GM19455 (cell line): ENCODE results near the gene RHNO1.

ENCODE experiments used
- ATAC-seq: cut with Tn5 transposase; IDR thresholded peaks from one replicate; pipeline ENCODE4 v1.9.1; 2021; ENCODE audit not compliant: unreplicated experiment

RHNO1 gene

DNA sequence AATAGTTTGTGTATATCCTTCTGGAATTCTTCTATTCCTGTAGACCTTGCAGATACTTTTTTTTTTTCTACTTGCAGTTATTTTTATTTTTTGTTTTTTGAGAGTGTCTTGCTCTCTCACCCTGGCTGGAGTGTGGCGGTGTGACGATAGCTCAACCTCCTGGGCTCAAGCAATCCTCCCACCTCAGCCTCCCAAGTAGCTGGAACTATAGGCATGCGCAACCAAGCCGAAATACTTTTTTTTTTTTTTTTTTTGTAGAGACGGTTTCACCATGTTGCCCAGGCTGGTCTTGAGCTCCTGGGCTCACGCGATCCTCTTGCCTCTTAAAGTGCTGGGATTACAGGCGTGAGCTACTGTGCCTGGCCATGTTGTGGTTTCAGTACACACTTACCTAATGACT lies 23.6 kb downstream of the RHNO1 start:
- no peak for ATAC-seq

DNA sequence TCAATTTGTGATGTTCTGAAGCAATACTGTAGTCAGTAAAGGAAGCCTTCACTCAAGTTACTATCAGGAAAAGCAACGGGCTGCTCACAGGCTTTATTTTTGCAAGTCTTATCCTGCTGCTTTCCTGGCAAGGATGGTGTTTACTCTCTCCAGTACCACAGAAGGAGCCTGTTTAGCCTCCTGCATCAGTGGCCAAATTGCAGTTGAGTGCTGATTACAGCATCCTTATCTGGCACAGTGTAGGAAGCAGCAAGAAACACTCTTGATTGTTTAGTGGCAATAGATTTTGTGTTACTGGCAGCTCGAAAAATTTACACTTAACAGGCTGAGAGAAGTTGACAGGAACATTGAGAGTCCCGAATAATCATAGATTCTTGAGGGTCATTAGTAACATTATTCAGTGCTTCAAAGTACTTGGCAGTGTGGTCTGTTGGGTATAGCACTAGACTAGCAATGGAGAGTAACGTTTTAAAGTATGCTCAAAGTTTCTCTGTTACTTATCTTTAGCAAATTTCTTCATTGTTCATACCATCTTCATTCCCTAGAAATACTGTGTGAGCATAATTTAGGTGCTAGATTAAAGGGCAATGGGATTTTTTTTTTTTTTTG lies 25.4 kb downstream of the RHNO1 start:
- ATAC-seq = no peak

DNA sequence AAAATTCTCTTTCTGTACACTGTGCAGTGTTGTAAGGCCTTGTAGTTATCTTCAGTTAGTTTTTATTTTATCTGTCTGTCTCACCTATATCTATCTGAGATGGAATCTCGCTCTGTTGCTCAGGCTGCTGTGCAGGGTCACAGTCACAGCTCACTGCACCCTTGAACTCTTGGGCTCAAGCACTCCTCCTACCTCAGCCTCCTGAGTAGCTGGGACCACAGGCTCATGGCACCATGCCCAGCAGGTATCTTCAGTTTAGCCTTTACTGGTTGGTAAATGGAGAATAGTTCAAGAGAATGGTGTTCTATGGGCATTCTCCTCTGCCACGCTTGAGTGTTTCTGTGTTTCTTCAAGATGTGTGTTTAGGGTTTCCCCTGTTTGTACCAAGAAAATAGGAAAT lies 27.2 kb downstream of the RHNO1 start:
- ATAC-seq = no peak

DNA sequence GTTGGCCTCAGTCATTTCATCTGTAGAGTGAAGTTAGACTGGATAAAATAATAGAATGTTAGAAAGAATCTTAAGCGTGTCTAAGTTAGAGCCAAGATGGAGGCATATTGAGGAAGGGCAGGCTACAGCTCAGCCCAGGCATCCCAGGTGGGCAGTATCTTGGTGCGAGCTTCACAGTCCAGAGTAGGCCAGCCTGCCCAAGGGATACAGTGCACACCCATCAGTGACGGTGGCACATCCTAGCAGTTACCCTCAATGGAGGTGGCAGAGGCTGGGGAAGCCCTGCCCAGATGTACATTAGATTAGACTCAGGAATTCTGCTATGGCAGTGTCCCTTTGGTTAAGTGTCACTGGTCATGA lies 35.2 kb downstream of the RHNO1 start:
- ATAC-seq = no peak

DNA sequence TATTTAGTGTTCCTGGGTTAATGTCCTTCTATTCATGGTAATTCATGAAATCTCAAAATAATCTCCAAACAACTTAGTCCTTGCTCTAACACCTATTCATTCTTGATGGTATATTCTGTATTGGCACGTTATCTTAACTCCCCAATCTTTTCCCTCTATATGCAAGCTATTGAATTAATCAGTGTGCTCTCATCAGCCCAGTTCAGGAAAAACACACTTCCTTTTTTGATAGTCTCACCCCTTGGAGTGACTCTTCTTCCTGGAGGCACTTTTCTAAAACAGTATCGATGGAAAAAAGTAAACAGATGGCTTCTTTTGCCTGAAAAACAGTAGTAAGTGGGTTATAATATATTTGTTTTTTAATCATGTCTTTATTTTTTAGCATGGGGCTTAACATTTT lies 42.2 kb downstream of the RHNO1 start:
- ATAC-seq = no peak

DNA sequence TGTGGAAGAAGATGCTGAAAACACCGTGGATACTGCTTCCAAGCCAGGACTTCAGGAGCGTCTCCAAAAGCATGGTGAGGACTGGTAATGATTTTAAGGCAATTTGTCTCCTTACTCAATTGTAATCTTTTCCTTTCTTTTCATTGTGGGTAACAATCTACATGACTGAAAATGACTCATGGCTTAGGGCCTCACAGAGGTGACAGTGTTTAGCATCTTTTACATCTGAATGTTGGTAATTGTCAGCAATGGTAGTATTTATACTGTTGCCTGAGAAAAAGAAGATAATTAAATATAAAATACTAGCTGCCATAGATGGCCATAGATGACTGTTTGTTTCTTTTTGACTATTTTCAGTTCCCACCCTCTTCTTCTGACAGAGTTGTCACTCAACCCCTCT lies 45.3 kb downstream of the RHNO1 start:
- no peak for ATAC-seq

DNA sequence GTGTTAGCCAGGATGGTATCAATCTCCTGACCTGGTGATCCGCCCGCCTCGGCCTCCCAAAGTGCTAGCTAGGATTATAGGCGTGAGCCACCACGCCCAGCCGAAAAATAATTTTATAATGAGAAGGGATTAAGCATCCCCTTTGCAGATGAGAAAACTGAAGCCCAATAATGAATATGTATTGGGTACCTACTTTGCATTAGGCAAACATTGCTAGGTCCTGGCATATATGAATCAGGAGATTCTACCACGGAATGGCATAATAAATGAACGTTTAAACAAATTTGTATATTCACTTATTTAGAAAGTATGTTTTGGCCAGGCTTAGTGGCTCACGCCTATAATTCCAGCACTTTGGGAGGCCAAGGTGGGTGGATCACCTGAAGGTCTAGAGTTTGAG lies 46.0 kb downstream of the RHNO1 start:
- ATAC-seq = no peak

DNA sequence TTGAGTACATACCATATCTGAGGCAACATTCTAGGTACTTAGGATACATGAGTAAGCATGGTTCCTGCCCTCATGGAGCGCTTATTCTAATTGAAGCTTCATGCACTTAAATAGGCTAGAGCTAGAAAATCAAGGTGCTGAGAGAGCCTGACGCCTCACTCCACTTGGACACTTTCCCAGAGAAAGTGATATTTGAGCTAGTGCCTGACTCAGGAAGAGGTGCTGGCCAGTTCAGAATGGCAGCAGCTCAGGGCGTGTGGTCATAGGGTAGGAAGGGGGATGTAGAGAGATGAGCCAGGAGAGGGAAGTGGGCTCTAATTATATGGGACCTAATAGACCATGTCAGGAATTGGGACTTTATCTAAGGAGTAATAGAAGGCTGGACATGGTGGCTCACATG lies 47.0 kb downstream of the RHNO1 start:
- ATAC-seq = no peak

DNA sequence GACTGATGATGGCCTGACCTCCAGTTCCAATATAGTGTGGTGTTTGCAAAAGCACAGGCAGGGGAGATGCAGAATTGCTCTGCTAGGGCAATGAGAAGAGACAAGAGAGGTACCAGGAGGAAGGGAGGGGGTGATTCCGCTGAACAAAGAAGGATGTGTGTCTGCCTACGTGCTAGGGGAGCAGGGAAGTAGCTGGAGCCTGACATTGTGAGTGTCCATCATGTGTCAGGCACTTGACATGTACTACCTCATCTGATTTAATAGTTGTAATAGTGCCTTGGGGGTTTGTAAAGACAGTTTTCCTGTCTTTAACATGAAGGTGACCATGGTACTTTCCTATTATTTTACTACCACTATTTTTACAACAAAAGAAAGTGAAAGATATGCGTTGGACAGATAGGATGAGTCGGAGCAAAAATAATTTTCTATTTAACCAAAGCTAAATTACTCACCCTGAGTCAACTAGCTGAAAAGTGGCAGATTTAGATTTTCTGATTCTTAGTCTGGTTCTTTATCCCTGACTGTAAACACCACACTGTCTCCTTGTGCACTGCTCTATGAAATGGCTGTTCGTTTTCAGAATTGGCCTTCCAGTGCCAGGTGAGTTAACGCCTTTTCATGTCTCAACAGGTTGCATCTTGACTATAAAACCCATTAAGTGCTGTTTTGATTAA lies 48.4 kb downstream of the RHNO1 start:
- no peak for ATAC-seq

DNA sequence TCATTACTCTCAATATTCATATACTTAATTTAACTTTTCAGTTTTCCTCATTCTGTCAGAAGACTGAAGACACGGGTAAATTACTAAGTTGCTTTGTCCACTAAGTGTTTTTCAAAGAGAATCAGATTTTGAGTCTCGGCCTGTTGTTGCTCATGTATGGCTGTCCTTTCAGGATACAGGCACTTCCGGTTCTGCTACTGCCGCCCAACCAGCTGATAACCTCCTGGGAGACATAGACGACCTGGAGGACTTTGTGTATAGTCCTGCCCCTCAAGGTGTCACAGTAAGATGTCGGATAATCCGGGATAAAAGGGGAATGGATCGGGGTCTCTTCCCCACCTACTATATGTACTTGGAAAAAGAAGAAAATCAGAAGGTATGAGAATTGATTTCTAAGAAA lies 53.8 kb downstream of the RHNO1 start:
- ATAC-seq = no peak

DNA sequence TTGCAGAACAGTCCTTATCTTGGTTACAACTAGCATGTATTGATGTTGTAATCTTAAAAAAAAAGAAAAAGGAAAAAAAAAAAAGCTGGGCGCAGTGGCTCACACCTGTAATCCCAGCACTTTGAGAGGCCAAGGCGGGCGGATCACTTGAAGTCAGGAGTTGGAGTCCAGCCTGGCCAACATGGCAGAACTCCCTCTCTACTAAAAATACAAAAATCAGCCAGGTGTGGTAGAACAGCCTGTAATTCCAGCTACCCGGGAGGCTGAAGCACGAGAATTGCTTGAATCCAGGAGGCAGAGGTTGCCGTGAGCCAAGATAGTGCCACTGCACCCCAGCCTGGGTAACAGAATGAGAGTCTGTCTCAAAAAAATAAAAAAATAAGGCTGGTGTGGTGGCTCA lies 56.6 kb downstream of the RHNO1 start:
- no peak for ATAC-seq

DNA sequence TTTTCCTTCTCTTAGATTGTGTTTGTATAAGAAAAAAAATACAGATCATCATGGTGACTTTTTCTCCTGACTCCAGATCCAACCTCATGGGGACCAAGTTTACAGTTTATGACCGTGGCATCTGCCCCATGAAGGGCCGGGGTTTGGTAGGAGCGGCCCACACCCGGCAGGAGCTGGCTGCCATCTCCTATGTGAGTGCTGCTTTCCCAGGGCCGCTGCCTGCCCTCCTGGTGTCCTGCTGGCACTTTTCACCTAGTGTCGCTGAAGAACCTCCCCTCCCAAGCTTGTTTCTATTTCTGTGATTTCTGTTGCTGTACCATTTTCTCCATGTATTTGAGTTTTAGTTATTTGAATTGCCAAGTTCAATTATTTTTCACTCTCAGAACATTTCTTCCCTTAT lies 57.3 kb downstream of the RHNO1 start:
- ATAC-seq = no peak

DNA sequence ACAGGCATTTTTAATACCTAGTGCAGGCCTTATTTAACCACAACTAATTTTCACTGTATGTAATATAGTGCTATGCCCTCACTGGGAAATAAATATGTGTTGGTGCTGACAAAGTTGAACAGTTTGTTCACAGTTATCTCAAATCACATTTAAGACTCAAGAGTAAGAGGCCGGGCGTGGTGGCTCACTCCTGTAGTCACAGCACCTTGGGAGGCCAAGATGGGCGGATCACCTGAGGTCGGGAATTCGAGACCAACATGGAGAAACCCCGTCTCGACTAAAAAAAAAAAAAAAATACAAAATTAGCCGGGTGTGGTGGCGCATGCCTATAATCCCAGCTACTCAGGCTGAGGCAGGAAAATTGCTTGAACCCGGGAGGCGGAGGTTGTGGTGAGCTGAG lies 59.3 kb downstream of the RHNO1 start:
- no peak for ATAC-seq

DNA sequence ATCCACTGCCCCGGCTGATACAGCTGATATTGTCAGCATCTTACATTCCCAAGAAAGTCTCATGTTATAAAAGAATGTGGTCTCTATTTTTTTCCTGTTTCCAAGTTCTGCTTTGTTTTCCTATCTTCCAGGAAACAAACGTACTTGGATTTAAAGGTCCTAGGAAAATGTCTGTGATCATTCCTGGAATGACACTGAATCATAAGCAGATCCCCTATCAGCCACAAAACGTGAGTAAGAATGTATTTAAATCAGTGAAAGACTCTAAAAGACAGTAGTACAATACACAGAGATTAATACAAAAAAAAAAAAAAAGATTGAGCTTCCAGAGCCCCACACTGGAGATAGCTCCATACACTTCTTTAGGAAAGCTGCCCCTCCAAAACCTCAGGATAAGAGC lies 60.5 kb downstream of the RHNO1 start:
- no peak for ATAC-seq
